Naive B cell (primary cell): Measurements from ENCODE around the gene OMP. TPM values are rescaled to one million over a fixed set of nuclear protein-coding genes. Genes with fewer than 3 reads are reported as not detected.

Experiments used
- ATAC-seq, 2 donors: fragments of 150-1000 bp; cut with Tn5 transposase; 2 replicates each; pipeline ENCODE4 v1.10.0; 2021; ENCODE audit warnings: low read depth in 2 of 2, mild to moderate bottlenecking in 2 of 2, moderate library complexity in 2 of 2
- DNase-seq: peaks from one replicate; pipeline ENCODE4 v3.0.0; 2022
- H3K27ac Mint-ChIP-seq, 6 donors: one replicate each; pipeline ENCODE4 v1.8.0; 2020 to 2022; ENCODE audit warnings: mild to moderate bottlenecking in 6 of 6, mixed read lengths in 6 of 6, moderate library complexity in 5 of 6, inconsistent platforms in 2 of 6
- H3K27me3 Mint-ChIP-seq, 3 donors: one replicate each; pipeline ENCODE4 v1.8.0; 2021 to 2022; ENCODE audit warnings: mixed read lengths in 3 of 3, mild to moderate bottlenecking in 1 of 3
- H3K36me3 Mint-ChIP-seq, 2 donors: one replicate each; pipeline ENCODE4 v1.8.0; 2020 to 2022; ENCODE audit warnings: mixed read lengths in 2 of 2, inconsistent platforms in 1 of 2, mild to moderate bottlenecking in 1 of 2
- H3K4me1 Mint-ChIP-seq, 3 donors: one replicate each; pipeline ENCODE4 v1.8.0; 2020 to 2022; ENCODE audit warnings: mixed read lengths in 3 of 3, inconsistent platforms in 1 of 3, mild to moderate bottlenecking in 1 of 3, moderate library complexity in 1 of 3
- H3K4me3 Mint-ChIP-seq, 8 donors: one replicate each; pipeline ENCODE4 v1.8.0; 2020 to 2022; ENCODE audit warnings: mild to moderate bottlenecking in 8 of 8, mixed read lengths in 8 of 8, moderate library complexity in 8 of 8, inconsistent platforms in 2 of 8
- H3K9me3 Mint-ChIP-seq, 7 donors: one replicate each; pipeline ENCODE4 v1.8.0; 2020 to 2022; ENCODE audit warnings: mixed read lengths in 7 of 7, mild to moderate bottlenecking in 5 of 7, inconsistent platforms in 2 of 7, moderate library complexity in 1 of 7
- polyA plus RNA-seq, 6 donors: library from polyadenylated mRNA; unstranded; fragments of 300-500 nt; fragmentation: Illumina TruSeq; gene quantifications; one replicate each; pipeline ENCODE4 v1.2.3, GENCODE V29; 2021; ENCODE audit warnings: low read depth in 6 of 6

The OMP gene
- polyA plus RNA-seq, 6 donors from 2014 or later = not detected

GRCh38 chr11:77072851-77073327, 29.8 kb upstream of the OMP start:
- ATAC-seq (no peak), DNase-seq (no peak)

GRCh38 chr11:77073328-77074001, 29.2 kb upstream of the OMP start:
- DNase-seq = no peak
- H3K9me3 Mint-ChIP-seq = peaks cover 0 to 5% (median 1%) of the 10 kb centered on the region in 7 donors
- peak overlapping the region in 1 of 8 donors; percentile 15 for H3K4me3 Mint-ChIP-seq
- H3K27ac Mint-ChIP-seq = no peak overlapping the region
- no peak for ATAC-seq
- peaks cover 0 to 12% (median 8%) of the 10 kb centered on the region in 3 donors for H3K27me3 Mint-ChIP-seq
- no peaks in the 10 kb centered on the region for H3K36me3 Mint-ChIP-seq
- peaks cover 4 to 9% (median 5%) of the 10 kb centered on the region in 3 donors for H3K4me1 Mint-ChIP-seq

More at GRCh38 chr11:77072851-77073327, 29.8 kb upstream of the OMP start:
- Mint-ChIP-seq H3K9me3 (no peaks in the 10 kb centered on the region), H3K4me1 (peaks cover 5 to 13% (median 10%) of the 10 kb centered on the region in 3 donors), H3K4me3 (no peak overlapping the region), H3K36me3 (no peaks in the 10 kb centered on the region), H3K27me3 (peaks cover 0 to 12% (median 8%) of the 10 kb centered on the region in 3 donors), H3K27ac (no peak overlapping the region)

GRCh38 chr11:77074205-77074604, 28.4 kb upstream of the OMP start:
- no peaks in the 10 kb centered on the region for H3K36me3 Mint-ChIP-seq
- H3K27me3 Mint-ChIP-seq = peaks cover 0 to 13% (median 8%) of the 10 kb centered on the region in 3 donors
- no peak for ATAC-seq
- peaks cover 0 to 12% (median 5%) of the 10 kb centered on the region in 7 donors for H3K9me3 Mint-ChIP-seq
- H3K4me3 Mint-ChIP-seq = peak overlapping the region in 1 of 8 donors; percentile 9
- no peak overlapping the region for H3K27ac Mint-ChIP-seq
- DNase-seq = no peak
- peaks cover 4 to 7% (median 5%) of the 10 kb centered on the region in 3 donors for H3K4me1 Mint-ChIP-seq

GRCh38 chr11:77074626-77075221, 27.9 kb upstream of the OMP start:
- Mint-ChIP-seq H3K4me1 (peaks cover 4 to 7% (median 5%) of the 10 kb centered on the region in 3 donors), H3K9me3 (peaks cover 0 to 15% (median 5%) of the 10 kb centered on the region in 7 donors), H3K27ac (peak overlapping the region in 1 of 6 donors; percentile 32), H3K4me3 (peak overlapping the region in 1 of 8 donors; percentile 9), H3K27me3 (peaks cover 0 to 13% (median 8%) of the 10 kb centered on the region in 3 donors), H3K36me3 (no peaks in the 10 kb centered on the region)
- ATAC-seq (no peak), DNase-seq (no peak)

GRCh38 chr11:77075425-77075905, 27.2 kb upstream of the OMP start:
- H3K27ac Mint-ChIP-seq = no peak overlapping the region
- ATAC-seq (no peak), DNase-seq (no peak)
- H3K36me3 Mint-ChIP-seq = no peaks in the 10 kb centered on the region
- H3K9me3 Mint-ChIP-seq = peaks cover 0 to 15% (median 5%) of the 10 kb centered on the region in 7 donors
- peaks cover 0 to 12% (median 6%) of the 10 kb centered on the region in 3 donors for H3K27me3 Mint-ChIP-seq
- H3K4me3 Mint-ChIP-seq = no peak overlapping the region
- peaks cover 7 to 9% (median 8%) of the 10 kb centered on the region in 3 donors for H3K4me1 Mint-ChIP-seq

- Mint-ChIP-seq H3K27ac (no peak overlapping the region), H3K27me3 (peaks cover 0 to 6% (median 0%) of the 10 kb centered on the region in 3 donors), H3K9me3 (peaks cover 0 to 15% (median 5%) of the 10 kb centered on the region in 7 donors), H3K4me3 (no peak overlapping the region), H3K36me3 (no peaks in the 10 kb centered on the region), H3K4me1 (peaks cover 12 to 15% (median 14%) of the 10 kb centered on the region in 3 donors)
- DNase-seq = no peak
- no peak for ATAC-seq
Measured at GRCh38 chr11:77079666-77080065, 23.0 kb upstream of the OMP start.

DNA sequence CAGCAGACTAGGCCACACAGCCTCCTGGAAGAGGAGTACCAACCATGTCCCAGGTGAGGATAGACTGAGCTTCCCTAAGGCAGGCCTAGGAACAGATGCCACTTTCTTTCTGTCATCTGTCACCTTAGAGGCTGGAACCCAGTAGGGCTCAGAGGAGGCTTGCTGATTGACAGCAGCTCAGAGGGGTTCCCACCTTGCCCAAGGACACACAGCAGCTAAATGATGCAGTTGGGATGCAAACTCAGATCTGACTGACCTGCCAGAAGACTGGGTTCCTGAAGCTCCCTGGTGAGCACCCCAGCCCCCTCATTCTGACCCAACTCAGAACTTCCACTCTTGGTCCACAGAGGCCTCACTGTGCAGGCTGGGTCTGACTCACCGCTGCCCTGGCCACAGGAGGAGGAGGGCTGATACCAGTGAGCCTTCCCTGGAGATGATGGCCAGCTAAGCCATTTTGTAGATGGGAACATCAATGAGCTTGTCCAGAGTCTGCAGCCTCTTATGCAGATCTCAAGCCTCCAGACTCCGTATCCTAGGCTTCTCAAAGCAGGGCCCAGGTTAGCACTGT, 21.9 kb upstream of the OMP start:
- H3K27ac Mint-ChIP-seq = no peak overlapping the region
- H3K9me3 Mint-ChIP-seq = peaks cover 0 to 15% (median 5%) of the 10 kb centered on the region in 7 donors
- H3K27me3 Mint-ChIP-seq = peaks cover 0 to 6% (median 0%) of the 10 kb centered on the region in 3 donors
- H3K4me1 Mint-ChIP-seq = peaks cover 12 to 15% (median 14%) of the 10 kb centered on the region in 3 donors
- H3K36me3 Mint-ChIP-seq = no peaks in the 10 kb centered on the region
- ATAC-seq = no peak
- no peak for DNase-seq
- H3K4me3 Mint-ChIP-seq = no peak overlapping the region

DNA sequence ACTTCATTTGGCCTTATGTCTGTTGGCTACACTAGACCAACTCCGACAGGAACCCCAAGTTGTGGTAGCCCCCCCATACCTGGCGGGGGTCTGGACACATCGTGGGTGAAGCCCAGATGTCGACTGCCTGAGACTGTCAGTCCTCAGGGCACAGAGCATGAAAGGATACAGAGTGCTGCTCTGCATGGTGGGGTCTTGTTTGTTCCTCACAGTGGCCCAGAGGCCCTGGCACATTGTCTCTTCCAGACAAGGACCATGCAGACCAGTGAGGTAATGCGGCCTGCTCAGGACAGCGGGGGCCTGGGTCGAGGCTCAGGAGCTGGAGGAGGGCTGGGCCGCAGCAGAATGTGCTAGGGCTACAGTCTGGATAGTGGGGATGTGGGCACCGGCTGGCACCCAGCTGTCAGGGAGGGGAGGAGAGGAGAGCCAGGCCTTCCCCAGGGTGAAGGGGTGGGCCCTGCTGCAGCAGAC, 21.2 kb upstream of the OMP start:
- Mint-ChIP-seq H3K27me3 (peaks cover 0 to 6% (median 0%) of the 10 kb centered on the region in 3 donors), H3K36me3 (no peaks in the 10 kb centered on the region), H3K9me3 (peaks cover 0 to 15% (median 5%) of the 10 kb centered on the region in 7 donors), H3K27ac (peak overlapping the region in 1 of 6 donors; percentile 88), H3K4me1 (peaks cover 12 to 15% (median 14%) of the 10 kb centered on the region in 3 donors), H3K4me3 (no peak overlapping the region)
- DNase-seq (no peak), ATAC-seq (no peak)

DNA sequence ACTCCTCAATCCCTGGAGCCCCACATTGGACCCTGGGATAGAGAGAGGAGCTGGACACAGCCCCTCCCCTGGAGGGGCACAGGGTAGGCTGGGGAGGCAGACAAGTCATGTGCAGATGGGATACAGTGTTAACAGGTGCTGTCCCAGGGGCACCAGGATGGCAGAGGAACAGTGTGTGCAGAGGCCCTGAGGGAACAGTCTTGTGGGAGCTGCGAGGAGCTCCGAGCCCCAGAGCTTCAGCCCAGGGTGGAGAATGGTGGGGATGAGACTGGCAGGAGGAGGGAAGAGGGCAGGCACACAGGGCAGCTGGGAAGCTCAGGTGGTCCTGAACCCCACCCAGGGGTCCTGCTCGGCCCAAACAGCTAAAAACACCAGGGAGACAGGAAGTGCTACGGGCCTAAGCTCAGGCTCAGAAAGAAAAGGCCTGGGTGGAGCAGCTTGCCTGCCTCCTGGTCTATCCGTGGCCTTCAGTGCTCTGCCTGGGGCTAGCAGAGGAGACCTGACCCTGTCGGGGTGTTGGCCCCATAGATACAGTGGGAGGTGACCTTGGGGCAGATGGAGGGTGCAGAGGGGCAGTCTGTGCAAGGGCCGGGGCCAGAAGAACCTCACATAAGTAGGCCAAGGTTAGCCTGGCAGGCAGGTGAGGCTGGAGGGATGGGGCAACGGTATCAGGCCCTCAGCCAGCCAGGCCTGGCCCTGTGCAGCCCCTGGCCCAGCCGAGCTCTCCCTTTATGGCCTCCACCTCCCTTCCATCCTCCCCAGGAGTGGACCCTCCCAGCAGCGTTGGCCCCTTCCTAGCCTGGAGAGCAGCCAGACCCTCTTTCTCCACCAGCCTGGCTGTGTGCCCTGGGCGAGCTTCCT, 20.4 kb upstream of the OMP start:
- Mint-ChIP-seq H3K4me1 (peaks cover 12 to 15% (median 14%) of the 10 kb centered on the region in 3 donors), H3K4me3 (peak overlapping the region in 3 of 8 donors; percentile 5 to 71 (median 33)), H3K9me3 (peaks cover 0 to 15% (median 5%) of the 10 kb centered on the region in 7 donors), H3K27me3 (peaks cover 0 to 6% (median 0%) of the 10 kb centered on the region in 3 donors), H3K36me3 (no peaks in the 10 kb centered on the region), H3K27ac (peak overlapping the region in 1 of 6 donors; percentile 37)
- ATAC-seq (no peak), DNase-seq (no peak)

DNA sequence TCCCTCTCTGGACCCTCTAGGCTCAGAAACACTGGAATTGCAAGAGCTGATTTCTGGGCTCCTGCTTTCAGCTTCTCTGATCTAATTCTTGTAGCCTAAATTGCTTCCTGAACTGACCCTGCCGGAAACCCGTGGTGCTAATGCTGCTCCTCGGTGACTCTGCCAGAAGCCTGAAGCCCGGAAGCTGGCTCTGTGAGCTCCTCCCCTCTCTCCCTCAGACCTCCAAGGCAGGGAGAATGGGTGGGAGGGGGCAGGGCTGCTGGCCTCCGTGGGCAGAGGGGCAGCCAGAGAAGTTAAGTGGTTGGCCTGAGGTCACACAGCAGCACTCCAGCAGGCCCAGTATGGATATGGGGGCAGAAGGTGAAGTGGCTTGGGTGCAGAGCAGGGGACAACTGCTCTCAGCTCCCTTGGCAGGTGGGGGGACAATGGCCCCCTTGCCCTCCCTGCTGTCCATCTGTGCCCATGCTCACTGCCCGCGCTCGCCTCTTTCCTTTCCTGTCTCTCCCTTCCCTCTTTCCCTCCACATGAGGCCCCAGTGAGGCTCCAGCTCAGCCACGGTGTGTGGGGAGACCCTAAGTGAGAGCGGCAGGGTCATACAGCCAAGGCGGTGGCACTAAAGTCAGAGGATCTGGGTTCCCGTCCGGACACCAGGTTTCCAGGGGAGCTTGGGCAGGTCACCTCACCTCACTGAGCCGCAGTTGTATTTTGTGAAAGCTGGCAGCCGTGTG, 19.6 kb upstream of the OMP start:
- peaks cover 0 to 6% (median 0%) of the 10 kb centered on the region in 3 donors for H3K27me3 Mint-ChIP-seq
- DNase-seq (no peak), ATAC-seq (peak in 1 of 2 donors; percentile 21)
- H3K9me3 Mint-ChIP-seq = peaks cover 0 to 15% (median 5%) of the 10 kb centered on the region in 7 donors
- peak overlapping the region in 1 of 6 donors; percentile 32 for H3K27ac Mint-ChIP-seq
- no peaks in the 10 kb centered on the region for H3K36me3 Mint-ChIP-seq
- peak overlapping the region in 1 of 8 donors; percentile 71 for H3K4me3 Mint-ChIP-seq
- peaks cover 12 to 15% (median 14%) of the 10 kb centered on the region in 3 donors for H3K4me1 Mint-ChIP-seq

DNA sequence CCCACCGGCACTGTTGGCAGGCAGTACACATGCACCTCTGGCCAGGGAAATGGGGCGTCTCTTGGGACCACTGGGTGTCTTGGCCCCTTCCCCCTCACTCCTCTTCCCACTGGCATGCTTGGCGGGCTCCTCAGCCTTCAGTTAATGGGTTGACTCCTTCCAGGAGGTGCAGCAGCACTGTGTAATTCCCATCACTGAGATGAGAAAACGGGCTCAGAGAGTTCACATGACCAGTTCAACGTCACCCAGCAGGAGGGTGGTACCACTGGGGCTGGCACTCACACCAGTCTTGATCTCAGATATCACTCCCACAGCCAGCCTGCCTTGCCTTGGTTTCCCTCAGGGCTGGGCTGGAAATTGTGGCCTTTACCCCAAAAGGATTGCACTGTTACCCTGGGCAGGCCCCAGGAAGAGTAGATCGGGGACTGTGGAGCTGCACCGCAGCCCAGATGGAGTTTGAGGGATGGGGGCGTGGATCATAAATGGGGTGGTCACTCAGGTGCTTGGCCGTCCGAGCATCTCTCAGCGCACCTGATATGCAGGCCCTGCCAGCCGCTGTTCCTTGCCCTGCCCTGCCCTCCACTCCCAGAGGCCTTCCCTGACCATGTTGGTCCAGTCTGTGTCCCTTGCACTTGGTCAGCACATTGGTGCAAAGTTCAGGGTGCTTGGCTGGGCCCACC, 18.9 kb upstream of the OMP start:
- H3K9me3 Mint-ChIP-seq = peaks cover 0 to 8% (median 2%) of the 10 kb centered on the region in 7 donors
- H3K4me1 Mint-ChIP-seq = peaks cover 12 to 15% (median 14%) of the 10 kb centered on the region in 3 donors
- ATAC-seq (no peak), DNase-seq (no peak)
- no peak overlapping the region for H3K4me3 Mint-ChIP-seq
- no peaks in the 10 kb centered on the region for H3K36me3 Mint-ChIP-seq
- no peak overlapping the region for H3K27ac Mint-ChIP-seq
- H3K27me3 Mint-ChIP-seq = no peaks in the 10 kb centered on the region
